Endothelial cell (in vitro differentiated cells): ENCODE results near the gene ATP10A. TPM values are rescaled to one million over a fixed set of nuclear protein-coding genes. Genes with fewer than 3 reads are reported as not detected.

ENCODE experiments used
- DNase-seq: peaks from one replicate; pipeline ENCODE4 v3.0.0; 2021; ENCODE audit warnings: low spot score
- H3K27ac Mint-ChIP-seq: one replicate; pipeline ENCODE4 v1.8.0; 2021; ENCODE audit warnings: mixed read lengths, inconsistent platforms; ENCODE audit not compliant: unreplicated experiment
- H3K27me3 Mint-ChIP-seq: one replicate; pipeline ENCODE4 v1.8.0; 2021; ENCODE audit warnings: mild to moderate bottlenecking, moderate library complexity, mixed read lengths, inconsistent platforms; ENCODE audit not compliant: unreplicated experiment
- H3K36me3 Mint-ChIP-seq: one replicate; pipeline ENCODE4 v1.8.0; 2021; ENCODE audit warnings: mild to moderate bottlenecking, low read depth, mixed read lengths, inconsistent platforms; ENCODE audit not compliant: unreplicated experiment
- H3K4me1 Mint-ChIP-seq: one replicate; pipeline ENCODE4 v1.8.0; 2021; ENCODE audit warnings: mild to moderate bottlenecking, mixed read lengths, inconsistent platforms; ENCODE audit not compliant: unreplicated experiment
- H3K4me3 Mint-ChIP-seq: one replicate; pipeline ENCODE4 v1.8.0; 2021; ENCODE audit warnings: mild to moderate bottlenecking, mixed read lengths, inconsistent platforms; ENCODE audit not compliant: unreplicated experiment
- H3K9me3 Mint-ChIP-seq: one replicate; pipeline ENCODE4 v1.8.0; 2021; ENCODE audit warnings: mixed read lengths, inconsistent platforms; ENCODE audit not compliant: unreplicated experiment
- total RNA-seq: library from RNA; stranded (reverse); fragmentation: NEBNext Ultra II Directional; extraction: Animal tissue kit (Norgen Biotek cat#: 25700); gene quantifications from one replicate; pipeline ENCODE4 v1.2.1, GENCODE V29; 2021; ENCODE audit not compliant: unreplicated experiment
- TF ChIP-seq, protein P1 (sequence below): fragments of 200-600 bp; sonication (generic); IDR thresholded peaks from one replicate; pipeline ENCODE4 v1.5.0; 2021; ENCODE audit warnings: antibody characterized with exemption; ENCODE audit not compliant: unreplicated experiment

The ATP10A gene
- total RNA-seq, 1 donor from 2014 or later = 0.13 TPM

DNA sequence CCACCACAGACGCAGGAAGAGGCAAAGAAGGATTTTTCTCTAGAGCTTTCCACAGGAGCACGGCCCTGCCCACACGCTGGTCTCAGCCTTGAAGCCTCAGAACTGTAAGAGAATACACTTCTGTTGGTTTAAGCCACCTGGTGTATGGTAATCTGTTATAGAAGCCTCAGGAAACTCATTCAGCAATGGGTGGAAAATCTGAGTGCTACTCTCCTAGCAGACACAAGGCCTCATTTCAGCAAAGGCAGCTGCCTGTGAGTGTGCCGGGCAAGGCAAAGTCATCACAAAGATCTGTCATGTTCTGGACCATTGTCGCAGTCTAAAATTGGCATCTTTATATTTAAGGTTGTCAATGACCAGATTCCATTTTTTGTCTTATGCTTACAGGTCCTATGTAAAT, 31.0 kb downstream of the ATP10A start:
- Mint-ChIP-seq H3K27ac (no peak overlapping the region), H3K27me3 (no peaks in the 10 kb centered on the region), H3K4me1 (peaks cover 3% of the 10 kb centered on the region), H3K4me3 (no peak overlapping the region), H3K36me3 (no peaks in the 10 kb centered on the region), H3K9me3 (no peaks in the 10 kb centered on the region)
- TF ChIP-seq, protein P1, sequence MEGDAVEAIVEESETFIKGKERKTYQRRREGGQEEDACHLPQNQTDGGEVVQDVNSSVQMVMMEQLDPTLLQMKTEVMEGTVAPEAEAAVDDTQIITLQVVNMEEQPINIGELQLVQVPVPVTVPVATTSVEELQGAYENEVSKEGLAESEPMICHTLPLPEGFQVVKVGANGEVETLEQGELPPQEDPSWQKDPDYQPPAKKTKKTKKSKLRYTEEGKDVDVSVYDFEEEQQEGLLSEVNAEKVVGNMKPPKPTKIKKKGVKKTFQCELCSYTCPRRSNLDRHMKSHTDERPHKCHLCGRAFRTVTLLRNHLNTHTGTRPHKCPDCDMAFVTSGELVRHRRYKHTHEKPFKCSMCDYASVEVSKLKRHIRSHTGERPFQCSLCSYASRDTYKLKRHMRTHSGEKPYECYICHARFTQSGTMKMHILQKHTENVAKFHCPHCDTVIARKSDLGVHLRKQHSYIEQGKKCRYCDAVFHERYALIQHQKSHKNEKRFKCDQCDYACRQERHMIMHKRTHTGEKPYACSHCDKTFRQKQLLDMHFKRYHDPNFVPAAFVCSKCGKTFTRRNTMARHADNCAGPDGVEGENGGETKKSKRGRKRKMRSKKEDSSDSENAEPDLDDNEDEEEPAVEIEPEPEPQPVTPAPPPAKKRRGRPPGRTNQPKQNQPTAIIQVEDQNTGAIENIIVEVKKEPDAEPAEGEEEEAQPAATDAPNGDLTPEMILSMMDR = no peak
- no peak for DNase-seq

DNA sequence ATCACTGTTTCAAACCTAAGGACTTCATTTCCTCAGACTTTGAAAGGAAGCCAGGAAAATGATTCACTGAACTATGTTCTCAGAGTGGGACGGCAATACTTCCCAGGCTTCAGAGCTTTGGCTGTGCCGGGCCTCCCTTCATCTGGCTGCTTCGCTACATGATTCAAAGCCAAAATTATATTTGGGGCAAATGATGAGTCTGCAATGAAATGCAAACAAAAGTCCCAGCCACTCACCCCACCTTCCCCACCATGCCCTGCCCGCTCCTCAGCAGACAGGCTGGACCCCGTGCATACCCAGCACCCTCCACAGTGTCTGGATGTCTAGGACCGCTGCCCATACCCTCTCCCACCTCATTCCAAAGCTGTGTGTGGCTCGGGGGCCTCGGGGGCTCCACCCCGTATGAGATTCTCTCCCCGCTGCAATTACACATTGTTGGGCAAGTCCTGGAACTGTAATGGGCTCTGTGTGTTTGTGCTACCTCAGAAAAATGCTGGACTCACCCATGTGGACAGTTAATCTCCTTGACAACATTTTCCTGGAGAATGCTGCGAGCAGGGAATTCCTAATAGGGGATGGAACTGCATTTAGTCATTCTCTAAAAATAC, 32.2 kb downstream of the ATP10A start:
- TF ChIP-seq, protein P1 = no peak
- Mint-ChIP-seq H3K36me3 (no peaks in the 10 kb centered on the region), H3K27ac (no peak overlapping the region), H3K9me3 (no peaks in the 10 kb centered on the region), H3K4me3 (no peak overlapping the region), H3K4me1 (peaks cover 3% of the 10 kb centered on the region), H3K27me3 (no peaks in the 10 kb centered on the region)
- no peak for DNase-seq

DNA sequence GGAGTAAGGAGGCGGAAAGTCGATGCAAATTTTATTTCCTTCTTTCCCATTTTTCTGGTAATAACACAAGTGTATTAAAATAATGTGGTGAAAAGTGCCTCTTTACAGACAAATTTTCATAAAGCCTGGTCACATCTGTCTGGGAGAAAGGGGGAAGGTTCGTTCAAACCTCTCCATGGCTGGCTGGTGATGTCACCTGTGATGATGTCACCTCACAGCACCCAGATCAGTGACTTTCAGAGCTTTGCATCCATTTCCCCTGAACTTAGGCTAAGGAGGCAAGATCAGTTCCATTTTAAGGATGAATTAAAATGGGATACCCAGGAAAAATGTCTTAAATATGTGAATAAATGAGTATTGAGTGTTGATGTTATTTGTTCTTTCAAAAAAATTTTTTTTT, 34.1 kb downstream of the ATP10A start:
- no peak for DNase-seq
- H3K4me1 Mint-ChIP-seq = peaks cover 3% of the 10 kb centered on the region
- TF ChIP-seq, protein P1 = no peak
- H3K27ac Mint-ChIP-seq = no peak overlapping the region
- no peak overlapping the region for H3K4me3 Mint-ChIP-seq
- H3K27me3 Mint-ChIP-seq = no peaks in the 10 kb centered on the region
- H3K36me3 Mint-ChIP-seq = no peaks in the 10 kb centered on the region
- H3K9me3 Mint-ChIP-seq = no peaks in the 10 kb centered on the region

DNA sequence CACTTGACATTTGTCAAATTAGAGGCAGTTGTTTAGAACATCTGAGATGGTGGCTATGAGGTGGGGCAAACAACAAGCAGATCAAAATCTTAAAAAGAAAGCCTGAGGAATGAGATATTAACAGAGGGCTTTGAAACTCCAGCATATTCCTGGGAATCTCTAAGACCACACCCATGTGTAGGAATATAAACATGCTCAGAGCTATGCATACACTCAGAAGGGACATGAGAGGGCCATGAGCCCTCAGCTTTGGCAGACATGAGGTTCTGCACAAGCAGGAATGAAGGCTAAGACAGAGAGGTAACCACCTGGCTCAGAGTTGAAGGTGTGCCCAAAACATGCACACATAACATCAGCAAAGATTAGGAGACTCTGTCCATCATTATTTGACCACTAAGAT, 37.9 kb downstream of the ATP10A start:
- Mint-ChIP-seq H3K27ac (no peak overlapping the region), H3K4me3 (no peak overlapping the region), H3K9me3 (no peaks in the 10 kb centered on the region), H3K36me3 (no peaks in the 10 kb centered on the region), H3K4me1 (no peaks in the 10 kb centered on the region), H3K27me3 (no peaks in the 10 kb centered on the region)
- DNase-seq = no peak
- TF ChIP-seq, protein P1 = no peak

DNA sequence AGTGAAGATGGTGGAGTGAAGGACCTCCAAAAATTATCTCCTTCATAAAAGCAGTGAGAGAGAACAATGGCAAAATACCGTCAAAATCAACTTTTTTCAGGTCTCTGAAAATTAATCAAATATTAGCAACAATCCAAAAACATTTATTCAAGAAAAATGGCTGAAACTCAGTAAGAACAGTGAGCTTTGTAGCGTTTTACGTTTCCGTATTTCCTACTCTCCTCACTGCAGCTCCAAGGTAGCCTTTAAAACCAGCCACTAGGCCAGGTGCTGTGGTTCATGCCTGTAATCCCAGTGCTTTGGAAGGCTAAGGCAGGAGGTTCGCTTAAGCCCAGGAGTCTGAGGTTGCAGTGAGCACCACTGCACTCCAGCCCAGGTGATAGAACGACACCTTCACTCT, 38.5 kb downstream of the ATP10A start:
- H3K9me3 Mint-ChIP-seq = no peaks in the 10 kb centered on the region
- DNase-seq = no peak
- TF ChIP-seq, protein P1 = no peak
- H3K27me3 Mint-ChIP-seq = no peaks in the 10 kb centered on the region
- no peaks in the 10 kb centered on the region for H3K4me1 Mint-ChIP-seq
- no peak overlapping the region for H3K27ac Mint-ChIP-seq
- H3K36me3 Mint-ChIP-seq = no peaks in the 10 kb centered on the region
- H3K4me3 Mint-ChIP-seq = no peak overlapping the region
